ENCODE results near the gene EBF3. TPM values are rescaled to one million over a fixed set of nuclear protein-coding genes. Genes with fewer than 3 reads are reported as not detected.
A peak's percentile ranks its signal among the peaks of the same experiment; 100 is the strongest.

The EBF3 gene
- total RNA-seq, 4 donors from 2014 or later: 5.5 to 10.4 (median 8.2) TPM

GRCh38 chr10:129949891-129950291 is 14.2 kb downstream of the EBF3 start:
- H3K4me1 ChIP-seq: peaks cover 50 to 66% of the 10 kb centered on the region in 2 donors
- ATAC-seq: peak in 1 of 2 donors; percentile 14
- peak overlapping the region in 3 of 4 donors; percentile 10 to 15 (median 10) for H3K4me3 ChIP-seq
- peak overlapping the region; percentile 76 to 84 (median 80) for H3K27ac ChIP-seq
- no peaks in the 10 kb centered on the region for H3K36me3 ChIP-seq
- intact Hi-C loops (cut with DNase I; ENCODE audit: low total_unique reads): loop anchor here (5.0 kb wide), 1 partner anchor 1053 kb away; no protein-coding TSS in a partner anchor
- DNase-seq: peak; percentile 43 to 46
- H3K9me3 ChIP-seq: no peaks in the 10 kb centered on the region
- TF ChIP-seq CTCF (IDR thresholded peaks at IDR 0.05 in 4 of 5, conservative IDR thresholded peaks at IDR 0.05 in 1 of 5) (no peak), POLR2A (IDR thresholded peaks at IDR 0.05) (peak in 1 of 2 donors; percentile 28)
- H3K27me3 ChIP-seq: peaks cover 7 to 16% (median 14%) of the 10 kb centered on the region in 3 donors
- in situ Hi-C loops (cut with MboI; ENCODE audit: low sequenced_read_pairs in 4 of 4): loop anchor here in 1 of 4 donors (25.0 kb wide), 1 partner anchor 913 kb away; no protein-coding TSS in a partner anchor

- peaks cover 52 to 66% of the 10 kb centered on the region in 2 donors for H3K4me1 ChIP-seq
- no peaks in the 10 kb centered on the region for H3K9me3 ChIP-seq
- in situ Hi-C loops (cut with MboI; ENCODE audit: low sequenced_read_pairs in 4 of 4): no loop called here
- intact Hi-C loops (cut with DNase I; ENCODE audit: low total_unique reads): no loop called here
- H3K4me3 ChIP-seq: no peak overlapping the region
- peak in 1 of 2 donors; percentile 10 for DNase-seq
- H3K36me3 ChIP-seq: no peaks in the 10 kb centered on the region
- H3K27me3 ChIP-seq: peaks cover 3 to 16% (median 14%) of the 10 kb centered on the region in 3 donors
- no peak for TF ChIP-seq POLR2A (IDR thresholded peaks at IDR 0.05)
- no peak for TF ChIP-seq CTCF (IDR thresholded peaks at IDR 0.05 in 4 of 5, conservative IDR thresholded peaks at IDR 0.05 in 1 of 5)
- H3K27ac ChIP-seq: peak overlapping the region; percentile 76 to 84 (median 80)
- no peak for ATAC-seq
Measured at GRCh38 chr10:129949411-129949810, 14.7 kb downstream of the EBF3 start.

GRCh38 chr10:129946859-129947258 is 17.2 kb downstream of the EBF3 start:
- in situ Hi-C loops (cut with MboI; ENCODE audit: low sequenced_read_pairs in 4 of 4): no loop called here
- ATAC-seq: no peak
- Histone ChIP-seq H3K36me3 (no peaks in the 10 kb centered on the region), H3K27me3 (peaks cover 3 to 16% (median 11%) of the 10 kb centered on the region in 3 donors), H3K9me3 (no peaks in the 10 kb centered on the region), H3K4me1 (peaks cover 62% of the 10 kb centered on the region in 2 donors), H3K4me3 (peak overlapping the region; percentile 34 to 45 (median 37)), H3K27ac (peak overlapping the region; percentile 77 to 87 (median 83))
- DNase-seq: no peak
- TF ChIP-seq CTCF (IDR thresholded peaks at IDR 0.05 in 4 of 5, conservative IDR thresholded peaks at IDR 0.05 in 1 of 5) (no peak), POLR2A (IDR thresholded peaks at IDR 0.05) (no peak)
- intact Hi-C loops (cut with DNase I; ENCODE audit: low total_unique reads): loop anchor here (2.0 kb wide), 1 partner anchor 14 kb away; no protein-coding TSS in a partner anchor

- H3K4me3 ChIP-seq: peak overlapping the region; percentile 34 to 45 (median 37)
- TF ChIP-seq POLR2A (IDR thresholded peaks at IDR 0.05): peak; percentile 35 to 72
- no peak for TF ChIP-seq CTCF (IDR thresholded peaks at IDR 0.05 in 4 of 5, conservative IDR thresholded peaks at IDR 0.05 in 1 of 5)
- H3K4me1 ChIP-seq: peaks cover 59 to 62% of the 10 kb centered on the region in 2 donors
- intact Hi-C loops (cut with DNase I; ENCODE audit: low total_unique reads) (loop anchor here (2.0 kb wide), 1 partner anchor 15 kb away; no protein-coding TSS in a partner anchor), in situ Hi-C loops (cut with MboI; ENCODE audit: low sequenced_read_pairs in 4 of 4) (no loop called here)
- H3K36me3 ChIP-seq: no peaks in the 10 kb centered on the region
- H3K9me3 ChIP-seq: no peaks in the 10 kb centered on the region
- H3K27ac ChIP-seq: peak overlapping the region; percentile 77 to 87 (median 83)
- no peak for DNase-seq
- H3K27me3 ChIP-seq: peaks cover 3 to 16% (median 11%) of the 10 kb centered on the region in 3 donors
- ATAC-seq: peak; percentile 60 to 68
Measured at GRCh38 chr10:129945941-129946760, 17.9 kb downstream of the EBF3 start.

Measured in gastrocnemius medialis (tissue), 4 donors.